MM.1S (cell line): ENCODE data around the gene SMAD3.

Source experiments
- DNase-seq: peaks from one replicate; pipeline ENCODE4 v3.0.0-alpha.2; 2015
- H2AFZ ChIP-seq: fragments of 300-600 bp; sonication (generic); 2 replicates; pipeline ENCODE4 v1.6.0; 2016; ENCODE audit warnings: antibody characterized with exemption, low read length
- H3F3A ChIP-seq: fragments of 300-600 bp; sonication (generic); 2 replicates; pipeline ENCODE4 v1.6.1; 2016; ENCODE audit warnings: mild to moderate bottlenecking, antibody characterized with exemption, low read length, moderate library complexity, mixed read lengths; ENCODE audit not compliant: insufficient read depth
- H3K27ac ChIP-seq: fragments of 300-600 bp; sonication (generic); 2 replicates; pipeline ENCODE4 v1.5.1; 2016; ENCODE audit warnings: mild to moderate bottlenecking, low read length
- H3K27me3 ChIP-seq: fragments of 300-600 bp; sonication (generic); replicated peaks from 2 replicates; pipeline ENCODE4 v1.6.0; 2016; ENCODE audit warnings: low read length; ENCODE audit not compliant: insufficient read depth
- H3K36me3 ChIP-seq: fragments of 300-600 bp; sonication (generic); replicated peaks from 2 replicates; pipeline ENCODE4 v1.6.1; 2016; ENCODE audit warnings: mild to moderate bottlenecking, low read length, mixed read lengths; ENCODE audit not compliant: insufficient read depth
- H3K4me1 ChIP-seq: fragments of 300-600 bp; sonication (generic); 2 replicates; pipeline ENCODE4 v1.6.1; 2016; ENCODE audit warnings: low read length, mixed read lengths
- H3K4me2 ChIP-seq: fragments of 300-600 bp; sonication (generic); 2 replicates; pipeline ENCODE4 v1.6.0; 2016; ENCODE audit warnings: low read depth, low read length
- H3K4me3 ChIP-seq: fragments of 300-600 bp; sonication (generic); 2 replicates; pipeline ENCODE4 v1.5.1; 2016; ENCODE audit warnings: low read length, mixed read lengths
- H3K79me2 ChIP-seq: fragments of 300-600 bp; sonication (generic); 2 replicates; pipeline ENCODE4 v1.6.1; 2016; ENCODE audit warnings: mixed run types, low read length, mixed read lengths
- H3K9ac ChIP-seq: fragments of 300-600 bp; sonication (generic); 2 replicates; pipeline ENCODE4 v1.6.1; 2016; ENCODE audit warnings: low read length, mixed read lengths
- H3K9me2 ChIP-seq: fragments of 300-600 bp; sonication (generic); replicated peaks from 2 replicates; pipeline ENCODE4 v1.6.1; 2016; ENCODE audit warnings: mild to moderate bottlenecking, low read length, mixed read lengths; ENCODE audit not compliant: insufficient read depth
- H3K9me3 ChIP-seq: fragments of 300-600 bp; sonication (generic); replicated peaks from 2 replicates; pipeline ENCODE4 v1.6.1; 2016; ENCODE audit warnings: mild to moderate bottlenecking, low read length, mixed read lengths; ENCODE audit not compliant: insufficient read depth
- H4K20me1 ChIP-seq: fragments of 300-600 bp; sonication (generic); 2 replicates; pipeline ENCODE4 v1.6.1; 2016; ENCODE audit warnings: mild to moderate bottlenecking, low read length, moderate library complexity, mixed read lengths; ENCODE audit not compliant: insufficient read depth
- EZH2 ChIP-seq: fragments of 300-600 bp; sonication (generic); optimal IDR thresholded peaks from 2 replicates; pipeline ENCODE3; 2017; ENCODE audit warnings: low read depth, mild to moderate bottlenecking, antibody characterized with exemption, low read length, mixed read lengths
- EZH2phosphoT487 ChIP-seq: fragments of 300-600 bp; sonication (generic); IDR thresholded peaks from 2 replicates; pipeline ENCODE4 v1.6.1; 2018; ENCODE audit warnings: antibody characterized with exemption, low read length
- TF ChIP-seq, protein P1 (sequence below): fragments of 300-600 bp; sonication (generic); IDR thresholded peaks from 2 replicates; pipeline ENCODE4 v1.5.1; 2016; ENCODE audit warnings: antibody characterized with exemption, low read length, mixed read lengths

Gene SMAD3

DNA sequence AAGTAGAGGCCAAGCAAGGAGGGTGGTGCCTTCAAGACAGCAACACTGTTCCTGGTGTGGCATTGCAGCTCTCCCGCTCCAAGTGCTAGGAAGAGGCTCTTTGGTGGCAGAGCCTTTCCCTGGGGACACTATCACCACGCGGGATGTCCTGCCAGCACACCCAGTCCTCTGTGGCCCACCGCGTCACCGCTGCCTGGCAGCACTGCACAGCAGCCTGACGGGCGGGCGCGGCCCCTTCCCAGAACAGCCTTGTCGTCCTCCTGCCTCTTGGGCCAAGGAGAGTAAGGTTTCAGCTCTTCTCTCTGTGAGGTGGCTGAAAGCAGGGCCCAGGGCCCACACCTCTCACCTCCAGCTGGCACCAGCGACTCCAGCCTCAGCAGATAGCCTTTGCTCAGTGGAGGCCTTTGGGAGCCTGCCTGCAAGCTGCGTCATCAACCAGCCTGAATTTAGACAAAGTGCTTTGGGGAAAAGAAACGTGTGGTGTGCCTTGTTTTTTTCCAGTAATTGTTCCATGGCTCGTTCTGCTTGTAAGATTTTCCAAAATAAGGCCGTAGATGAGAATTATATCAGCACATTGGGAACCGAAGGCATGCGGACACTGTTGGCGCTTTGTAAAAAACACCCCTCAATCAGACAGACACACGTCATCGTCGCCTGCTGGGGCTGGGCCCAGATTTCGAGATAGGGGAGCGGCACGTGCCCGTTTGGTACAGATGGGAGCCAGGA lies 124.1 kb downstream of the SMAD3 start:
- Histone ChIP-seq H3K9ac (no peak overlapping the region), H3K4me2 (no peak overlapping the region), H3K4me1 (no peaks in the 10 kb centered on the region), H3K27ac (no peak overlapping the region), H3K9me3 (no peaks in the 10 kb centered on the region), H3F3A (no peaks in the 10 kb centered on the region), H2AFZ (no peak overlapping the region), H3K27me3 (no peaks in the 10 kb centered on the region), H3K9me2 (no peaks in the 10 kb centered on the region), H3K4me3 (no peak overlapping the region), H3K79me2 (no peaks in the 10 kb centered on the region), H3K36me3 (no peaks in the 10 kb centered on the region), H4K20me1 (no peaks in the 10 kb centered on the region)
- DNase-seq = no peak
- TF ChIP-seq, protein P1, sequence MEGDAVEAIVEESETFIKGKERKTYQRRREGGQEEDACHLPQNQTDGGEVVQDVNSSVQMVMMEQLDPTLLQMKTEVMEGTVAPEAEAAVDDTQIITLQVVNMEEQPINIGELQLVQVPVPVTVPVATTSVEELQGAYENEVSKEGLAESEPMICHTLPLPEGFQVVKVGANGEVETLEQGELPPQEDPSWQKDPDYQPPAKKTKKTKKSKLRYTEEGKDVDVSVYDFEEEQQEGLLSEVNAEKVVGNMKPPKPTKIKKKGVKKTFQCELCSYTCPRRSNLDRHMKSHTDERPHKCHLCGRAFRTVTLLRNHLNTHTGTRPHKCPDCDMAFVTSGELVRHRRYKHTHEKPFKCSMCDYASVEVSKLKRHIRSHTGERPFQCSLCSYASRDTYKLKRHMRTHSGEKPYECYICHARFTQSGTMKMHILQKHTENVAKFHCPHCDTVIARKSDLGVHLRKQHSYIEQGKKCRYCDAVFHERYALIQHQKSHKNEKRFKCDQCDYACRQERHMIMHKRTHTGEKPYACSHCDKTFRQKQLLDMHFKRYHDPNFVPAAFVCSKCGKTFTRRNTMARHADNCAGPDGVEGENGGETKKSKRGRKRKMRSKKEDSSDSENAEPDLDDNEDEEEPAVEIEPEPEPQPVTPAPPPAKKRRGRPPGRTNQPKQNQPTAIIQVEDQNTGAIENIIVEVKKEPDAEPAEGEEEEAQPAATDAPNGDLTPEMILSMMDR = no peak
- TF ChIP-seq EZH2 = no peak
- no peak for TF ChIP-seq EZH2phosphoT487

DNA sequence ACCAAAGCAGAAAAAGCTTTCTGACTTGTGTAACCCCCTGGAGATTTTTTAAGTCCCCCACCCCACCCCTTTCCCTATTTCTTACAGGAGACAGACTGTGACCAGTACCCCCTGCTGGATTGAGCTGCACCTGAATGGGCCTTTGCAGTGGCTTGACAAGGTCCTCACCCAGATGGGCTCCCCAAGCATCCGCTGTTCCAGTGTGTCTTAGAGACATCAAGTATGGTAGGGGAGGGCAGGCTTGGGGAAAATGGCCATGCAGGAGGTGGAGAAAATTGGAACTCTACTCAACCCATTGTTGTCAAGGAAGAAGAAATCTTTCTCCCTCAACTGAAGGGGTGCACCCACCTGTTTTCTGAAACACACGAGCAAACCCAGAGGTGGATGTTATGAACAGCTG lies 124.9 kb downstream of the SMAD3 start:
- H2AFZ ChIP-seq = no peak overlapping the region
- no peak overlapping the region for H3K27ac ChIP-seq
- DNase-seq = no peak
- no peak overlapping the region for H3K4me2 ChIP-seq
- no peaks in the 10 kb centered on the region for H3F3A ChIP-seq
- no peaks in the 10 kb centered on the region for H3K9me3 ChIP-seq
- H3K36me3 ChIP-seq = no peaks in the 10 kb centered on the region
- no peak overlapping the region for H3K9ac ChIP-seq
- H3K4me1 ChIP-seq = no peaks in the 10 kb centered on the region
- H3K4me3 ChIP-seq = no peak overlapping the region
- no peak for TF ChIP-seq EZH2
- TF ChIP-seq EZH2phosphoT487 = no peak
- TF ChIP-seq, protein P1 = no peak
- H4K20me1 ChIP-seq = no peaks in the 10 kb centered on the region
- no peaks in the 10 kb centered on the region for H3K27me3 ChIP-seq
- H3K9me2 ChIP-seq = no peaks in the 10 kb centered on the region
- H3K79me2 ChIP-seq = no peaks in the 10 kb centered on the region

DNA sequence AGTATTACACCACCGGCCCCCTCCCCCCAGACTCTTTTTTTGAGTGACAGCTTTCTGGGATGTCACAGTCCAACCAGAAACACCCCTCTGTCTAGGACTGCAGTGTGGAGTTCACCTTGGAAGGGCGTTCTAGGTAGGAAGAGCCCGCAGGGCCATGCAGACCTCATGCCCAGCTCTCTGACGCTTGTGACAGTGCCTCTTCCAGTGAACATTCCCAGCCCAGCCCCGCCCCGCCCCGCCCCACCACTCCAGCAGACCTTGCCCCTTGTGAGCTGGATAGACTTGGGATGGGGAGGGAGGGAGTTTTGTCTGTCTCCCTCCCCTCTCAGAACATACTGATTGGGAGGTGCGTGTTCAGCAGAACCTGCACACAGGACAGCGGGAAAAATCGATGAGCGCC lies 125.4 kb downstream of the SMAD3 start:
- no peaks in the 10 kb centered on the region for H3K9me3 ChIP-seq
- H4K20me1 ChIP-seq = no peaks in the 10 kb centered on the region
- H2AFZ ChIP-seq = no peak overlapping the region
- H3K4me1 ChIP-seq = no peaks in the 10 kb centered on the region
- TF ChIP-seq, protein P1 = no peak
- no peak for TF ChIP-seq EZH2
- TF ChIP-seq EZH2phosphoT487 = no peak
- no peak overlapping the region for H3K27ac ChIP-seq
- H3K4me2 ChIP-seq = no peak overlapping the region
- H3K4me3 ChIP-seq = no peak overlapping the region
- no peaks in the 10 kb centered on the region for H3K9me2 ChIP-seq
- no peaks in the 10 kb centered on the region for H3K36me3 ChIP-seq
- DNase-seq = no peak
- H3F3A ChIP-seq = no peaks in the 10 kb centered on the region
- no peak overlapping the region for H3K9ac ChIP-seq
- H3K79me2 ChIP-seq = no peaks in the 10 kb centered on the region
- H3K27me3 ChIP-seq = no peaks in the 10 kb centered on the region
